DND-41 (cell line): ENCODE results near the gene SLC6A3.

Experiments
- EZH2 ChIP-seq: IDR thresholded peaks from 3 replicates; pipeline ENCODE4 v1.6.1; 2012; ENCODE audit warnings: borderline replicate concordance, low read depth, mild to moderate bottlenecking, moderate library complexity, low read length, inconsistent platforms; ENCODE audit not compliant: severe bottlenecking
- TF ChIP-seq, protein P1 (sequence below): IDR thresholded peaks from 2 replicates; pipeline ENCODE4 v1.5.1; 2012; ENCODE audit warnings: borderline replicate concordance, low read length, moderate library complexity, mild to moderate bottlenecking; ENCODE audit not compliant: poor library complexity, severe bottlenecking; ENCODE audit errors: extremely low read depth

DNA sequence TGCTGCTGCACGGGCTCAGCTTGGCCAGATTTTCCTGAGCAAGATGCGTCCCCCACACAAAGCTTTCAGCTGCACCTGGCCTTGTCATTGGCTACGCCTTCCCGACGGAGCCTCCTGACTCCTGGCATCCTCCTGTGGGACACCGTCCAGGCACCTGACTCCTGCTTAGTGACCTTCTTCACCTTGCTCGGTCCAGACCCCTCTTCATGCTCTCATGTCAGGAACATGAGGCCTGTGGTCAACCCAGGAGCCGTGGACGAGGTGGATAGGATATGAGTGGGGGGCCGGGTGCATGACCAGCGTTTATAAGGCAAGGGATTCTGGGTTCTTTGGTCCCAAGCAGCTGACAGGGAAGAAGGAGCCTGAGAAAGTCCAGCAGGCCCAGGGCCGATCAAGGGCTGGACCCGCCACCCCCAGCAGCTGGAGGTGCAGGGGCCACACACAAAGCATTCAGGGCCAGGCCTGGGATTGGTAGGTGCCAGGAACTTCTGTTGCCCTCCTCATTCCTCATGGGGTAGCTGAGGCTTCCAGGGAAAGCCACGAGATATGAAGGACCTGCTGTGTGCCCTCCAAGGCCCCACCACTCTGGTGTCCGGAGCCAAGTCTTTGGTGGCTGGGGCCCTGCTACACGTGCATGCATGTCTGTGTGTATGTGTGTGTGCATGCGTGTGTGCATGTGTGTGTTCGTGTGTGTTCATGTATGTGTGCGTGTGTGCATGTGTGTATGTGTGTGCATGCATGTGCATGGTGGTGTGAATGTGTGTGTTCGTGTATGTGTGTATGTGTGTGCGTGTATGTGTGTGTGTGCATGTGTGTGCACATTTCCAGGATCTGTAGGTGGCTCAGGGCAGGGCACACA, 34.9 kb downstream of the SLC6A3 start:
- TF ChIP-seq, protein P1, sequence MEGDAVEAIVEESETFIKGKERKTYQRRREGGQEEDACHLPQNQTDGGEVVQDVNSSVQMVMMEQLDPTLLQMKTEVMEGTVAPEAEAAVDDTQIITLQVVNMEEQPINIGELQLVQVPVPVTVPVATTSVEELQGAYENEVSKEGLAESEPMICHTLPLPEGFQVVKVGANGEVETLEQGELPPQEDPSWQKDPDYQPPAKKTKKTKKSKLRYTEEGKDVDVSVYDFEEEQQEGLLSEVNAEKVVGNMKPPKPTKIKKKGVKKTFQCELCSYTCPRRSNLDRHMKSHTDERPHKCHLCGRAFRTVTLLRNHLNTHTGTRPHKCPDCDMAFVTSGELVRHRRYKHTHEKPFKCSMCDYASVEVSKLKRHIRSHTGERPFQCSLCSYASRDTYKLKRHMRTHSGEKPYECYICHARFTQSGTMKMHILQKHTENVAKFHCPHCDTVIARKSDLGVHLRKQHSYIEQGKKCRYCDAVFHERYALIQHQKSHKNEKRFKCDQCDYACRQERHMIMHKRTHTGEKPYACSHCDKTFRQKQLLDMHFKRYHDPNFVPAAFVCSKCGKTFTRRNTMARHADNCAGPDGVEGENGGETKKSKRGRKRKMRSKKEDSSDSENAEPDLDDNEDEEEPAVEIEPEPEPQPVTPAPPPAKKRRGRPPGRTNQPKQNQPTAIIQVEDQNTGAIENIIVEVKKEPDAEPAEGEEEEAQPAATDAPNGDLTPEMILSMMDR = no peak
- no peak for TF ChIP-seq EZH2
